ENCODE data around the gene TFG. TPM values are rescaled to one million over a fixed set of nuclear protein-coding genes. Genes with fewer than 3 reads are reported as not detected.
A peak's percentile ranks its signal among the peaks of the same experiment; 100 is the strongest.

TFG gene
- total RNA-seq, 1 donor from 2014 or later = 144 TPM

DNA sequence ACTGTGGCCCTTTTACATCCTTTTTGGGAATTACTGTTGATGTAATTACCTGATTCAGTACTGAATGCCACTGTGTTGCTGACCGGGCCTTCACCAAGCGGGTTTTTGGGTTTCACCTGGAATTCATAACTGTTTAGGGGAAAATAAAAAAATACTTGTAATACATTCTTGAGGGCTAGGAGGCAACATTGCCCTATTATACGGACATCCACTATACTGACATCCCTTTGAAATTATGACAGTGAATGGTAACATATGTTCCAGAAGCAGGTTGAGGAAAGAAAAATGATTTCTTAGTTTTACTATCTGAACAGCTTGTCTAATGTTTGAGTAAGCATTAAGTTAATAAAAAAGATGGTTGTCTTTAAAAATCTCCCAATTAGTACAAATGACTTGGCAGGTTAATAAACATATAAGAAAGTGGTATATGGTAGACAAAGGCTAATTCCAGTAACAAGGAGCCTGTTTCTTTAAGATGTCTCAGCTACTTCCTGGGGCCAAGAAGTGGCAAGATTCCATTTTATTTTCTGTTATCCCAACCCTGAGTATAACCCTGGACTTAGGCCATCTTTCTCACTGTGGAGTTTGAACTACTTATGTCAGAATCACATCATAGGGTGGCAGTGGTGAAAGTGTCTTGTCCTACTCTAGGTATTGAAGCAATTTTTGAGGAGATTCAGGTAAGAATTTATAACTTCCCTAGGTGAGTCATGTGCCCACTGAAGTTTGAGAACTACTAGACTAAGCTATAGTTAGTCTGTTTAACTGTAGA, 45.5 kb downstream of the TFG start:
- DNase-seq (ENCODE audit: low read depth) = no peak

GRCh38 chr3:100756441-100756840, 47.1 kb downstream of the TFG start:
- DNase-seq (ENCODE audit: low read depth) = no peak

DNA sequence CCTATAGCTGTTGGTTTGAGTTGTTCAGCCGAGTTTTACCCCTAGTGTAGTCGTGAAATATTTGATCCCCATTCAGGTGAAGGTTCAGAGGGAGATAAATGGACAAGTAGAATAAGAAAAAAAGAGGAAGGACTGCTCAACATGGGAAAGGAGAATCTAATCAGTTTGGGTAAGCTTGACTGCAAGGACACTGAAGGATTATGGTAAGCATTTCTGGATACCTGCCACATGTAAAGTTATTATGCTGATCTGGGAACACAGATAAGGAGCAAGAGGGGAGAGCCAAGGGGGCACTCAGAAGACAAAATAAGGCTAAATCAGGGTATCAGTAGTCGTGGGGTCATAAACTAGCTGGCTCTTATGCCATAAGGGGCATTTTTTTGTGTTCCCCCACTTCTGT, 49.9 kb downstream of the TFG start:
- no peak for DNase-seq (ENCODE audit: low read depth)

GRCh38 chr3:100759950-100760349, 50.7 kb downstream of the TFG start:
- no peak for DNase-seq (ENCODE audit: low read depth)

- DNase-seq (ENCODE audit: low read depth) = no peak
Measured at GRCh38 chr3:100760377-100760776, 51.1 kb downstream of the TFG start.

DNA sequence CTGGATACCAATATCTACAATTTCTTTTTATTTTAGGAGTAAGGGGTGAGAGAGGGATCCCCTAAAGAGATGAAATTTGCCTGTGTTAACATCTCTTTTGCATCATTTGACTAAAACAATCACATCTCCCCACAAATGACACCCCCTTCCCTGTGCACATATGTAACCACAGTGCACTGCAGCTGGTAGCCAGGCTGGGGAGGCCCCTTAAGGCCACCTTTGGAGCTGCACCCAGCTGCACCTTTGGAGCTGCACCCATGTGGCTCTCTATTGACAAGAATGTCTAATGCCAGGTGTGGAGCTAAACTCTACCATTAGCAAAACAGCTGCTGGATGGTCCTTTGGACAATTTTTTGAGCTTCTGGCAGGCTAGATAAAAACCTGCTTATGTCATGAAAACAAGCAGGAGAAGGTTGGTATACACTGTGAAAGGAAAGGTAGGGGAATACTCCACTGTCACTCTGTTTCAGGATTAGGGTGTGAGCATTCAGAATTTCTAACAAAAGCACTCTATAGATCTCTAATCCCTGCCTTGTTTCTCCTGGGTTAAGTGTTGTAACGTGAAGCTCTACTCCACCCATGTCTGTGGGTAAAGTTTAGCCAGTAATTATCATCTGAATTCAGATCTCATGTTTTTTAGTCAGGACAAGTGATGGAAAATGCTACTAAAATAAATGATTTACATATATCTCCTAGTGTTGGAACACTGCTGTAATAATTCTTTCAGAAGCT, 52.1 kb downstream of the TFG start:
- no peak for DNase-seq (ENCODE audit: low read depth)

DNA sequence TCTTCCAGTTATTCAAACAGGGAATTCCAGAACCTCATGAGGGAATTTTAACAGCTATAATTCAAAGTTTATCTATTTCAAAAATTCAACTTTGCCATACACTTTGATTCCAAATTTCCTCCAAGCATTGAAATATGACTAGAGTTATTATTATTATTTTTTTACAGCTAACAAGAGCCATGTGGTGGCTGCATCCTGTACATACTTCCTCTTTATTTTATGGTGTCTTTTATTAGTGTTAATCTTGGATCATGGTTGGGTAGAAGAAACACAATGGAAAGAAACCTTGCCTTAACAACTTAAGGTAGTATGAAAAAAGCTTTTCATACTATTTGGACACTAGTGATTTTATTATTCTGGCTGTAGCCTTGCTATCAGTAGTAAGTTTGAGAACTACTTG, 52.7 kb downstream of the TFG start:
- no peak for DNase-seq (ENCODE audit: low read depth)

DNA sequence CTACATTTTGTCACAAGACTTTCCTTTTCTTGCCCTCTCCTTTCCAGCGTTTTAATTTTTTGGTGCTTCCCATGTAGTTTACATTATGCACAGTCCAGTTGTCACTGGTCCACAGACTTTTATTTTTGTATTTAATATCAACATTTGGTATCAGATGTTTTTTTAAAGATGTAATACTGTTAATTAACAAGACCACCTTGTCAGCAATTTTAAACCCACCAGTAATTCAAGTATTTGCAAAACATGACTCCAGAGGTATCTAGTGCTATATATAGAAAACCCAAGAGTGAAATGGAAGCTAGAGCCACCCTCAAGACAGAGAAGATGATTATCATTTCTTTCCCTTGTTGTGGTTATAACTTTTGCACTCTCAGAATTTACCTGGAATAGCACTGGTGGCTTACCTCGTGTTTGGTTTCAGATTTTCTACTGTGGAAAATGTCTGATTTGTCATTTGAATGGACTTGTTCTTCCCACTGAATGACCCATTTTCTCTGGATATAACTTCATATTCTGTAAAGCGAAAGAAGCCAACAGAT, 56.2 kb downstream of the TFG start:
- no peak for DNase-seq (ENCODE audit: low read depth)

DNA sequence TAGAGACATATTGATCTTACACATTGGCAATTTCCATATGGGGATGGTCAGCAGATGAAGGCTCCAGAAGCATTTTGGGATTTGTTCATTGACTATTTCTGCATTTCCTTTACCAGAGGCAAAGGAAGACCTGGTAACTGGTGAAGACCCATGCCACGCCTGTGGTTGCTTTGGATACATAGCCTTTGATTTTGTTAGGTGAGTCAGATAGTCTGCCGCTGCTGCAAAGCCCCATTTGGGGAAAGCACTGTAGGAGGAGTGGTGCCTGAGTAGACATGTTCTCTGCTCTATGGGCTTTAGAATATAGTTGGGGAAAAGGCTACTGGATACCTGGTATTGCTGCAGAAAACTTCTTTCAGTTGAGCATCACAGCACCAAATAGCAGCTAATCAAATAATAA, 56.8 kb downstream of the TFG start:
- no peak for DNase-seq (ENCODE audit: low read depth)

DNA sequence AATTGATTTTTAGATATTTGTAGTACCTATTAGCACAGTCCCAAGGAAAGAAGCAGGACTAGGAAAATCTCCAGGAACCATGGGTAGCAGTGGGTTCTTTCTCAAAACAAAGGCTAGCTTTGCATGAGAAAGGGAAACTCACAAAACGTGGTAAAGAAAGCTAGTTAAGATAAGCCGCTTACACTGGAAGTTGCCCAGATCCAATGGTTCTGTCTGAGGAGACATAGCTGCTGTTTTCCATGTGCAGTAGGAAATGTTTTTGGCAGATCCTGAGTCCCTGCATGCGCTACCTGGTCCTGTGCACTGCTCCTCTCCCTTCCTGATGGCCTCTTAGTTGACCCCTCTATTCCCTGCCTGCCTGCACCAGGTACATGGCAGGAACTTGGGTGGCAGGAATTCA, 60.4 kb downstream of the TFG start:
- DNase-seq (ENCODE audit: low read depth) = no peak

GRCh38 chr3:100775226-100775625, 65.9 kb downstream of the TFG start:
- DNase-seq (ENCODE audit: low read depth) = no peak

GRCh38 chr3:100775669-100776068, 66.4 kb downstream of the TFG start:
- no peak for DNase-seq (ENCODE audit: low read depth)

GRCh38 chr3:100776097-100776729, 66.9 kb downstream of the TFG start:
- no peak for DNase-seq (ENCODE audit: low read depth)

GRCh38 chr3:100776746-100777145, 67.5 kb downstream of the TFG start:
- DNase-seq (ENCODE audit: low read depth) = no peak

DNA sequence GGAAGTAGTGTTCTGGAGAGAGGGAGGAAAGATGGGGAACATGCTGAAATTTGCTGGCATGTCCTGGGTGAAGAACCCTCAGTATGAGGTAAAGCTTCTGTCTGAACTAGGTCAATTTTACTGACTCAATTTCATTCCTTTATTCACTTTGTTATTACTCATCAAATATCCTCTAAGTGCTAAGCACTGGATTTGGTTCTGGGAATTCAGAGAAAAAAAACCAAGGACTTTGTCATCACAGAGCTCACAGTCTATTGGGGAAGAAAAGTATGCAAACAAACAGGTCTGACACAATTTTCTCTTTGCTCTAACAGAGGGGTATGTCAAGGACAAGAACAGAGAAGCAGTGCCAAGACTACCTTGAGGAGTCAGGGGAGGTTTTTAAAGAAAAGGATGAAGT, 68.0 kb downstream of the TFG start:
- DNase-seq (ENCODE audit: low read depth) = peak; percentile 54

GRCh38 chr3:100779480-100779879, 70.2 kb downstream of the TFG start:
- DNase-seq (ENCODE audit: low read depth) = no peak

- DNase-seq (ENCODE audit: low read depth) = no peak
Measured at GRCh38 chr3:100780071-100780622, 70.9 kb downstream of the TFG start.

GRCh38 chr3:100781301-100781700, 72.0 kb downstream of the TFG start:
- DNase-seq (ENCODE audit: low read depth) = peak; percentile 66

GRCh38 chr3:100782348-100782747, 73.1 kb downstream of the TFG start:
- DNase-seq (ENCODE audit: low read depth) = no peak

DNA sequence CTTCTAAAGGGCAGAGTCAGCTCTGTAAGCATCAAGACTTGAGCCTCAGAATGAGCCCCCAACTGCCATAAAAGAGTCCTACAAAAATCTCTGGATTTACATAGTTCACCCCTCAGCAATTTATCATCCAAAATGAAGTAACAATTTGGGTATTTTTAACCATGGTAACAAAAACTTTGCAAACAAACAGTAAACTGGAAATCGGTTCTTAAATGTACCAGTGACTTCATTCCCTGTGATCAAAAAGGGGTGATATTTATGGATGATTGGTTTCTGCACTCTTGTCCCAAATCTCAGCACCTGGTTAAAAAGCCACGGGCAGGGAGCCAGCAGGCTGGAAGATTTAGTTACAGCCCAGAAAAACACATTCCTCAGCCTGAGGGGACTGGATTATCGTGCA, 73.6 kb downstream of the TFG start:
- DNase-seq (ENCODE audit: low read depth) = peak; percentile 56

DNA sequence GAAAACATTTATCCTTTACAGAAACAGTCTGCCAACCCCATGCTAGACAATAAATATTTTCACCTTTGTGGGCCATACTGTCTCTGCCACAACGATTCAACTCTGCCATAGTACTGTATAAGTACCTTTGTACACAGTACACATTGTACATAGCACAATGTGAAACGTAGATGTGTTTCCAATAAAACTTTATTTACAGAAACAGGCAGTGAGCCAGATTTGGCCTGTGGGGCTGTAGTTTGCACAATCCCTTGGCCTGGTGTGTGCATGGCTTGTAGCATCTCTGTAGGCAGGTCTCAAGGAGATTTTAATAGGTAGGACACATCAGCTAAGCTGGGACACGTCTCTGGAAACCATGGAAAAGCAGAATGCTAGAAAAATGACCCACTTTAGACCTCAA, 74.3 kb downstream of the TFG start:
- DNase-seq (ENCODE audit: low read depth) = no peak

GRCh38 chr3:100789579-100789978, 80.3 kb downstream of the TFG start:
- DNase-seq (ENCODE audit: low read depth) = no peak
